ENCODE data around the gene HIGD1B.

Gene HIGD1B

GRCh38 chr17:44848961-44849489 lies 1.3 kb downstream of the HIGD1B start:
- no peak for TF ChIP-seq CTCF (IDR thresholded peaks at IDR 0.05; ENCODE audit: extremely low read depth, insufficient read depth, missing control alignments)
- in situ Hi-C loops (cut with MboI; ENCODE audit: low pct_unique_long_range_greater_than_20kb, low sequenced_read_pairs, unreplicated experiment), result no loop called here
- no peak for DNase-seq (ENCODE audit: low spot score)

- no peak for TF ChIP-seq CTCF (IDR thresholded peaks at IDR 0.05; ENCODE audit: extremely low read depth, insufficient read depth, missing control alignments)
- DNase-seq (ENCODE audit: low spot score), result no peak
- in situ Hi-C loops (cut with MboI; ENCODE audit: low pct_unique_long_range_greater_than_20kb, low sequenced_read_pairs, unreplicated experiment), result loop anchor here (25.0 kb wide), 1 partner anchor 313 kb away; no protein-coding TSS in a partner anchor
Observed at GRCh38 chr17:44850025-44850424, 2.3 kb downstream of the HIGD1B start.

GRCh38 chr17:44850612-44851011 lies 2.9 kb downstream of the HIGD1B start:
- TF ChIP-seq CTCF (IDR thresholded peaks at IDR 0.05; ENCODE audit: extremely low read depth, insufficient read depth, missing control alignments), result no peak
- in situ Hi-C loops (cut with MboI; ENCODE audit: low pct_unique_long_range_greater_than_20kb, low sequenced_read_pairs, unreplicated experiment), result loop anchor here (25.0 kb wide), 1 partner anchor 313 kb away; no protein-coding TSS in a partner anchor
- no peak for DNase-seq (ENCODE audit: low spot score)

- TF ChIP-seq CTCF (IDR thresholded peaks at IDR 0.05; ENCODE audit: extremely low read depth, insufficient read depth, missing control alignments), result no peak
- no peak for DNase-seq (ENCODE audit: low spot score)
- in situ Hi-C loops (cut with MboI; ENCODE audit: low pct_unique_long_range_greater_than_20kb, low sequenced_read_pairs, unreplicated experiment), result loop anchor here (25.0 kb wide), 1 partner anchor 317 kb away; no protein-coding TSS in a partner anchor
Observed at GRCh38 chr17:44854192-44854591, 6.5 kb downstream of the HIGD1B start.

GRCh38 chr17:44859701-44860100 lies 12.0 kb downstream of the HIGD1B start:
- in situ Hi-C loops (cut with MboI; ENCODE audit: low pct_unique_long_range_greater_than_20kb, low sequenced_read_pairs, unreplicated experiment), result loop anchor here (10.0 to 25.0 kb wide), 2 partner anchors 85 to 322 kb away; no protein-coding TSS in a partner anchor
- no peak for DNase-seq (ENCODE audit: low spot score)
- no peak for TF ChIP-seq CTCF (IDR thresholded peaks at IDR 0.05; ENCODE audit: extremely low read depth, insufficient read depth, missing control alignments)

- in situ Hi-C loops (cut with MboI; ENCODE audit: low pct_unique_long_range_greater_than_20kb, low sequenced_read_pairs, unreplicated experiment), result loop anchor here (10.0 to 25.0 kb wide), 2 partner anchors 88 to 325 kb away; no protein-coding TSS in a partner anchor
- TF ChIP-seq CTCF (IDR thresholded peaks at IDR 0.05; ENCODE audit: extremely low read depth, insufficient read depth, missing control alignments), result no peak
- no peak for DNase-seq (ENCODE audit: low spot score)
Observed at GRCh38 chr17:44862278-44862914, 14.7 kb downstream of the HIGD1B start.
